Effector memory CD4-positive, alpha-beta T cell (primary cell): ENCODE data around the gene PRKCZ.

Experiments
- DNase-seq, 3 donors: peaks; one replicate each; pipeline ENCODE4 v3.0.0-alpha.2; 2020
- H3K27ac ChIP-seq: 2 replicates; pipeline ENCODE4 v1.7.0; 2013; ENCODE audit warnings: mild to moderate bottlenecking, low read length, moderate library complexity; ENCODE audit not compliant: insufficient read depth, poor library complexity, severe bottlenecking
- H3K27me3 ChIP-seq: replicated peaks from 2 replicates; pipeline ENCODE4 v1.7.0; 2013; ENCODE audit warnings: mild to moderate bottlenecking, low read length; ENCODE audit not compliant: insufficient read depth, control insufficient read depth, poor library complexity, severe bottlenecking
- H3K36me3 ChIP-seq: 2 replicates; pipeline ENCODE4 v1.7.0; 2013; ENCODE audit warnings: mild to moderate bottlenecking, low read length, moderate library complexity; ENCODE audit not compliant: control insufficient read depth, insufficient read depth
- H3K4me1 ChIP-seq: 2 replicates; pipeline ENCODE4 v1.7.0; 2013; ENCODE audit warnings: low read length, mild to moderate bottlenecking; ENCODE audit not compliant: control insufficient read depth, insufficient read depth, poor library complexity, severe bottlenecking
- H3K4me3 ChIP-seq: 2 replicates; pipeline ENCODE4 v1.7.0; 2013; ENCODE audit warnings: low read length, low read depth, mild to moderate bottlenecking; ENCODE audit not compliant: insufficient read depth, poor library complexity, severe bottlenecking
- H3K9me3 ChIP-seq: 2 replicates; pipeline ENCODE4 v1.7.0; 2013; ENCODE audit warnings: mild to moderate bottlenecking, low read length, moderate library complexity; ENCODE audit not compliant: control insufficient read depth

Gene PRKCZ

GRCh38 chr1:2073382-2074230 is 23.4 kb downstream of the PRKCZ start:
- Histone ChIP-seq H3K27ac (no peak overlapping the region), H3K4me1 (no peaks in the 10 kb centered on the region), H3K36me3 (peaks cover 6% of the 10 kb centered on the region), H3K27me3 (no peaks in the 10 kb centered on the region), H3K9me3 (peaks cover 3% of the 10 kb centered on the region), H3K4me3 (no peak overlapping the region)
- DNase-seq = no peak

- H3K27ac ChIP-seq = no peak overlapping the region
- no peak overlapping the region for H3K4me3 ChIP-seq
- H3K9me3 ChIP-seq = peaks cover 3% of the 10 kb centered on the region
- peaks cover 6% of the 10 kb centered on the region for H3K36me3 ChIP-seq
- no peaks in the 10 kb centered on the region for H3K4me1 ChIP-seq
- no peak for DNase-seq
- no peaks in the 10 kb centered on the region for H3K27me3 ChIP-seq
Observed at GRCh38 chr1:2074396-2074795, 24.2 kb downstream of the PRKCZ start.

GRCh38 chr1:2074944-2075740 is 24.9 kb downstream of the PRKCZ start:
- Histone ChIP-seq H3K9me3 (peaks cover 3% of the 10 kb centered on the region), H3K4me1 (no peaks in the 10 kb centered on the region), H3K27ac (no peak overlapping the region), H3K36me3 (peaks cover 6% of the 10 kb centered on the region), H3K27me3 (no peaks in the 10 kb centered on the region), H3K4me3 (no peak overlapping the region)
- DNase-seq = no peak

GRCh38 chr1:2076826-2077225 is 26.6 kb downstream of the PRKCZ start:
- DNase-seq = no peak
- Histone ChIP-seq H3K36me3 (peaks cover 6% of the 10 kb centered on the region), H3K27ac (no peak overlapping the region), H3K4me3 (no peak overlapping the region), H3K27me3 (no peaks in the 10 kb centered on the region), H3K9me3 (peaks cover 3% of the 10 kb centered on the region), H3K4me1 (no peaks in the 10 kb centered on the region)

- peaks cover 3% of the 10 kb centered on the region for H3K9me3 ChIP-seq
- H3K27me3 ChIP-seq = no peaks in the 10 kb centered on the region
- H3K27ac ChIP-seq = no peak overlapping the region
- H3K4me1 ChIP-seq = no peaks in the 10 kb centered on the region
- no peak overlapping the region for H3K4me3 ChIP-seq
- no peak for DNase-seq
- H3K36me3 ChIP-seq = peaks cover 6% of the 10 kb centered on the region
Observed at GRCh38 chr1:2078170-2078569, 28.0 kb downstream of the PRKCZ start.

GRCh38 chr1:2079396-2080085 is 29.3 kb downstream of the PRKCZ start:
- H3K36me3 ChIP-seq = peaks cover 6% of the 10 kb centered on the region
- H3K4me1 ChIP-seq = no peaks in the 10 kb centered on the region
- no peak overlapping the region for H3K4me3 ChIP-seq
- H3K9me3 ChIP-seq = peaks cover 3% of the 10 kb centered on the region
- H3K27me3 ChIP-seq = no peaks in the 10 kb centered on the region
- DNase-seq = no peak
- H3K27ac ChIP-seq = no peak overlapping the region

- DNase-seq = no peak
- Histone ChIP-seq H3K27me3 (no peaks in the 10 kb centered on the region), H3K4me1 (no peaks in the 10 kb centered on the region), H3K27ac (no peak overlapping the region), H3K9me3 (peaks cover 3% of the 10 kb centered on the region), H3K36me3 (peaks cover 6% of the 10 kb centered on the region), H3K4me3 (no peak overlapping the region)
Observed at GRCh38 chr1:2080140-2080539, 29.9 kb downstream of the PRKCZ start.

GRCh38 chr1:2080884-2081283 is 30.7 kb downstream of the PRKCZ start:
- Histone ChIP-seq H3K36me3 (peaks cover 6% of the 10 kb centered on the region), H3K4me1 (no peaks in the 10 kb centered on the region), H3K27me3 (no peaks in the 10 kb centered on the region), H3K9me3 (peaks cover 3% of the 10 kb centered on the region), H3K4me3 (no peak overlapping the region), H3K27ac (no peak overlapping the region)
- DNase-seq = no peak

GRCh38 chr1:2081326-2081885 is 31.2 kb downstream of the PRKCZ start:
- no peak for DNase-seq
- no peaks in the 10 kb centered on the region for H3K4me1 ChIP-seq
- H3K27ac ChIP-seq = no peak overlapping the region
- H3K36me3 ChIP-seq = peaks cover 6% of the 10 kb centered on the region
- peaks cover 3% of the 10 kb centered on the region for H3K9me3 ChIP-seq
- no peak overlapping the region for H3K4me3 ChIP-seq
- no peaks in the 10 kb centered on the region for H3K27me3 ChIP-seq
